AG09319 (cell line): ENCODE data around the gene MARK3.

Source experiments
- DNase-seq: peaks from one replicate; pipeline ENCODE4 v3.0.0-alpha.2; 2010; ENCODE audit warnings: low read depth; ENCODE audit errors: extremely low read depth
- CTCF ChIP-seq: IDR thresholded peaks from 2 replicates; pipeline ENCODE4 v1.5.1; 2011; ENCODE audit warnings: low read depth, mild to moderate bottlenecking, inconsistent platforms, low read length, moderate library complexity

The MARK3 gene

GRCh38 chr14:103380719-103381377 lies 4.4 kb upstream of the MARK3 start:
- TF ChIP-seq CTCF, result no peak
- DNase-seq, result no peak

- no peak for TF ChIP-seq CTCF
- DNase-seq, result no peak
Observed at GRCh38 chr14:103382376-103382775, 2.8 kb upstream of the MARK3 start.

GRCh38 chr14:103384450-103385151 lies 614 bp upstream of the MARK3 start:
- TF ChIP-seq CTCF, result no peak
- DNase-seq, result no peak

GRCh38 chr14:103385929-103386712 lies 906 bp downstream of the MARK3 start:
- TF ChIP-seq CTCF, result no peak
- DNase-seq, result no peak

- DNase-seq, result no peak
- TF ChIP-seq CTCF, result no peak
Observed at GRCh38 chr14:103386713-103387329, 1.6 kb downstream of the MARK3 start.

- TF ChIP-seq CTCF, result no peak
- no peak for DNase-seq
Observed at GRCh38 chr14:103388664-103389063, 3.4 kb downstream of the MARK3 start.

- no peak for TF ChIP-seq CTCF
- DNase-seq, result no peak
Observed at GRCh38 chr14:103390605-103391004, 5.4 kb downstream of the MARK3 start.
